Keratinocyte (primary cell): ENCODE data around the gene SLC34A3.

ENCODE experiments used
- EZH2 ChIP-seq: IDR thresholded peaks from one replicate; pipeline ENCODE4 v1.6.1; 2012; ENCODE audit warnings: inconsistent platforms, mild to moderate bottlenecking, low read length, moderate library complexity
- TF ChIP-seq, protein P1 (sequence below), 3 experiments: IDR thresholded peaks in 1 of 3; conservative IDR thresholded peaks in 1 of 3; optimal IDR thresholded peaks in 1 of 3; 2 replicates in 2 of 3; 3 replicates in 1 of 3; pipeline versions ENCODE3 to v1.5.1; 2011; ENCODE audit warnings: low read length in 3 of 3, mild to moderate bottlenecking in 3 of 3, moderate library complexity in 2 of 3, control low read depth in 1 of 3, inconsistent platforms in 1 of 3; ENCODE audit not compliant: insufficient read depth in 2 of 3; ENCODE audit errors: extremely low read depth in 1 of 3

DNA sequence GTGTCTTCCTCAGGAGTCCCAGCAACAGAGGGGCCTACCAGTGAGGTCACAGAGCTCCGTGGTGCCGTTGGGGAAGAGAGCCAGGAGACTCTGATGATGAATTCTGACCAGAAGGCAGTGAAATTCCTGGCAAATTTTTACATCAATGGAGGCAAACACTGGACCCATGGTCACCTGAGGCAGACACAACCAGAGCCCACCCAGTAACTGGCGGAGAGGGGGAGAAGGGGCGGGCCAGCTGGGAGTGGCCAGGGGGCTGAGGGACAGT is 20.4 kb downstream of the SLC34A3 start, which contains the start of gene STPG3:
- TF ChIP-seq, protein P1, sequence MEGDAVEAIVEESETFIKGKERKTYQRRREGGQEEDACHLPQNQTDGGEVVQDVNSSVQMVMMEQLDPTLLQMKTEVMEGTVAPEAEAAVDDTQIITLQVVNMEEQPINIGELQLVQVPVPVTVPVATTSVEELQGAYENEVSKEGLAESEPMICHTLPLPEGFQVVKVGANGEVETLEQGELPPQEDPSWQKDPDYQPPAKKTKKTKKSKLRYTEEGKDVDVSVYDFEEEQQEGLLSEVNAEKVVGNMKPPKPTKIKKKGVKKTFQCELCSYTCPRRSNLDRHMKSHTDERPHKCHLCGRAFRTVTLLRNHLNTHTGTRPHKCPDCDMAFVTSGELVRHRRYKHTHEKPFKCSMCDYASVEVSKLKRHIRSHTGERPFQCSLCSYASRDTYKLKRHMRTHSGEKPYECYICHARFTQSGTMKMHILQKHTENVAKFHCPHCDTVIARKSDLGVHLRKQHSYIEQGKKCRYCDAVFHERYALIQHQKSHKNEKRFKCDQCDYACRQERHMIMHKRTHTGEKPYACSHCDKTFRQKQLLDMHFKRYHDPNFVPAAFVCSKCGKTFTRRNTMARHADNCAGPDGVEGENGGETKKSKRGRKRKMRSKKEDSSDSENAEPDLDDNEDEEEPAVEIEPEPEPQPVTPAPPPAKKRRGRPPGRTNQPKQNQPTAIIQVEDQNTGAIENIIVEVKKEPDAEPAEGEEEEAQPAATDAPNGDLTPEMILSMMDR (optimal IDR thresholded peaks at IDR 0.05 in 1 of 3, IDR thresholded peaks at IDR 0.05 in 1 of 3, conservative IDR thresholded peaks at IDR 0.05 in 1 of 3; ENCODE audit: extremely low read depth in 1 of 3, insufficient read depth in 2 of 3, low read length in 3 of 3) = no peak
- no peak for TF ChIP-seq EZH2
